GM18873 (cell line): Measurements from ENCODE around the gene IGHMBP2.
"Not testable (repeated sequence)": the region's sequence is repeated elsewhere in the genome, so short reads cannot be mapped to it uniquely, and the experiment has no call there.

Experiments used
- ATAC-seq: cut with Tn5 transposase; IDR thresholded peaks from one replicate; pipeline ENCODE4 v1.9.1; 2021; ENCODE audit warnings: mild to moderate bottlenecking, moderate library complexity, moderate number of reproducible peaks; ENCODE audit not compliant: unreplicated experiment, low FRiP score

Gene IGHMBP2

DNA sequence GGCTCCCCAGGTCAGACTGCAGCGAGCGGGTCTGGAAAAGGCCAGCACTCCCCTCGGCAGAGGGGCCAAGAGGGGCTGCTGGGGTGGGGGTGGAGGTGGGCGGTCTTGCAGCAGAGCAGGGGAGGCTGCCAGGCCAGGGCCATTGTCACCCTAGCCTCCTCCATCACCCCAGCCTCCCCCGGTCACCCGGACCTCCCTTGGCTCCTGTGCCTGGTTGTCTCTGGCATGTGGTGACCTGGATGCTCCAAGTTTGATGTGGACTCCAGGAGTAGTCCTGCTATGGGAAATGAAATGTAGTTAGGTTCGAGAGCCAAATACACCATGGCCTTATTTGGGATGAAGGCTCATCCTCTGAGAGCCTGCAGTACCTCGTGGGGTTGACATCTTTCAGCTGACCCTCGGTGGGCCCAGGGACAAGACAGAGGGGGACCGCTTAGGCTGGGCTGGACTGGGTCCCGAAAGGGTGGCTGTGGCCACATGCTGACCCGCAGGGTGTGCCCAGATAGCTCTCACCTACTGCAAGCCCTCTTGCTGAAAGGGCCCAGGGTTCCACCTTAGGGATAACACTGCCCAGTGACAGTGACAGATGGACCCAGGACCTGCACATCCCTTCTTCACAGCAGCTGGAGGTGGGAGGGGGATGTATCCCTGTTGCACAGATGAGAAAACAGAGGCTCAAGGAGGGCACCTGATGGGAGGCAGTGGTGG is 53.0 kb downstream of the IGHMBP2 start:
- no peak for ATAC-seq

- no peak for ATAC-seq
Observed at GRCh38 chr11:68958211-68958610, 54.5 kb downstream of the IGHMBP2 start.

DNA sequence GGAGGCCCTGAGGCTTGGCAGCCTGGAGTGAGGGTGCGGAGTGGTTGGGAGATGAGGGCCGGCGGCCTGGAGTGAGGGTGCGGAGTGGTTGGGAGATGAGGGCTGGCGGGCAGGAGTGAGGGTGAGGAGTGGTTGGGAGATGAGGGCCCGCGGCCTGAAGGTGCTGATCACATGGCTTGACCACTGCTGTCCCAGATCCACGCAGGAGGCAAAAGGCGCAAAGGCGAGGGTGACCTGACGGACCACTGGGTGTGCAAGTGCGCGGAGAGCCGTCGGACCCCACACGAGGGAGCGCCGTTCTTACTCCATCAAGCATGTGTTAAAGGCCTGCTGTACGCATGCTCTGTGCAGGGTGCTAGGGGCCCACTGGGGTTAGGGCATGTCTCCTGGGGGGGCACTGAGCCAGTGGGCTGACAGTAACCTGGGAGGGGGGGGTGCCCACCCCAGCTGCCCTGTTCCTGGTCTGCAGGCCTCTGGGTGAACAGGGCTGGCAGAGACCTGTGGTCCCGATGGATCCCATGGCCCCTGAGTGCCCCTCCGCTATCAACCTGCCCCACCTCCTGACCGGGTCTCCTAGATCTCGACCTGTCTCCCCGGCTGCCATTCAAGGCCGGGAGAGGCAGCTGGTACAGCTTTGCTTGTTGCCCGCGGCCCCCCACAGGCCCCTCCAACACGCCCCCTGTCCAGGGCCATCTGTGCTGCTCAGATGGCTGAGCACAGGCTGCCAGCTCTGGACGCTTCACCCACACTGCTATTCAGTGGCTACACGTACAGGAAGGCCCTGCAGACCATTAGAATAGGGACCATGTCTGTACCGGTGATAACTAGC is 56.0 kb downstream of the IGHMBP2 start:
- no peak for ATAC-seq

DNA sequence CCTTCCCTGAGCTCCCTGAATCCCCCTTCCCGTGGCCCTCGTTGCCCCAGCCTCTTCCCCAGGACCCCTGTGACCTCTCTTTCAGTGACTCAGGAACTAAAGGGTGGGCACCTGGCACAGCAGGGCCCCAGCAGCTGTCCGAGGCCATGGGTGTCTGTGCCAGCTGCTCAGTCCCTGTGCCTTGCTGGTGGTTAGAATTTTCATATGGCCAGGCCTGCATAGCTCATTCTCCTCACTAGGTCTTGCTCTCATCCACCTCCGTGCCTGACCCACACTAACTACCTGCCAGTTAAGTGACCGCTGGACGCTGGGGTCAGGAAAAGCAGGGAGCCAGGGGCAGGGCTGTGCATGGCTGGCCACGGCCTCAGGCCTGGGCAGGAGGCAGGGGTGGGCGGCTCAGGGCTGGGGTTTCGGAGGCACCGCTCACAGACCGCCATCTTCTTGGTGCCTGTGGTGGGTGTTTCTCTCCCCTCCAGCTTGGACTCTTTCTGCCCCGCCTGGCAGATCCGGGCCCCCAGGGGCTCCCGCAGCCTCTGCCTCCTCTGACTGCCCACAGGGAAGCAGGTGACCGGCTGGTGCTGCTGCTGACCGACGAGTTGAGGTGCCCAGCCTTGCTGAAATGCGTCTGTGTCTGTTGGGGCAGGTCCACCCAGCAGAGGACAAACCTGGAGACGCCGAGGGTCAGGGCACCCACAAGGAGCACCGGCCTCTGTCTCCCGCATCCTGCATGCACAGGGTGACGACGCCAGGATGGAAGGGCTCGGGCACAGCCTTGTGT is 56.8 kb downstream of the IGHMBP2 start:
- no peak for ATAC-seq

DNA sequence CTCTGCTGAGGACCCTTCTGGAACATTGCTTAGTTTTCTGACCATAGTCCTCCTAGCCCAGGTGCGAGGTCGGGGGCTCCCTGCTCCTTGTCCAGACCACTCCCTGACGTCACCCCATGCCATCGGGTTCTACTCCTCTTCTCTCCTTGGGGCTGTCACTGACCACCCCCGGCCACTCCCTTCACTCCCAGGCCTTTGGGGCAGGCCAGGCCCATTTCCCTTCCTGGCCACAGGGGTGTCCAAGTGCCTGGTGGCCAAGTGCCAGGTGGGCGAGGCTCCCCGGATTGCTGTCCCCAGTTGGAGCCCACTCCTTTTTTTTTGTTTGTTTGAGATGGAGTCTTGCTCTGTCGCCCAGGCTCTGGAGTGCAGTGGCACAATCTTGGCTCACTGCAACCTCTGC is 57.6 kb downstream of the IGHMBP2 start:
- ATAC-seq = no peak

DNA sequence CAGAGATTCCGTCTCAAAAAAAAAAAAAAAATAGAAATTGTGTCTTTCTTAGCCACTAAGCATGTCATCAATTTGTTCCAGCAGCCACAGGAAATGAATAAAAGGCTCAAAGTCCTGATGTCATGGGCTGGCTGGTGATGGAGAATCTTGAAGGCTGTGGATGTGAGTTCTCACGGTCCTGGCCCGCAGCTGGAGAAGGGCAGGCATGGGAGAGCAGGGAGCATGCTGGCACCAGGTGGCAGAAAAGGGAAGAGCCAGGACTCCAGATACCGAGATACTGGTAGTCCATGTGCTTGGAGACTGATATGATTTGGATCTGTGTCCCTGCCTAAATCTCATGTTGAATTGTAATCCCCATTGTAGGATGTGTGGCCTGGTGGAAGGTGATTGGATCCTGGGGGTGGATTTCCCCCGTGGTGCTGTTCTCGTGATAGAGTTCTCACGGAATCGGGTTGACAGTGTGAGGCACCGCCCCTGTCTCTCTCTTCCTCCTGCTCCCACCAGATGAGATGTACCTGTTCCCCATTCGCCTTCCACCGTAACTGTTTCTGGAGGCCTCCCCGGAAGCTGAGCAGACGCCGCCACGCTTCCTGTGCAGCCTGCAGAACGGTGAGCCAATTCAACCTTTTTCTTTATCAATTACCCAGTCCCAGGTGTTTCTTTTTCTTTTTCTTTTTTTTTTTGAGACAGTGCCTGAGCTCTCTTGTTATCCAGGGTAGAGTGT is 59.0 kb downstream of the IGHMBP2 start:
- no peak for ATAC-seq

- no peak for ATAC-seq
Observed at GRCh38 chr11:68963779-68964178, 60.1 kb downstream of the IGHMBP2 start.

DNA sequence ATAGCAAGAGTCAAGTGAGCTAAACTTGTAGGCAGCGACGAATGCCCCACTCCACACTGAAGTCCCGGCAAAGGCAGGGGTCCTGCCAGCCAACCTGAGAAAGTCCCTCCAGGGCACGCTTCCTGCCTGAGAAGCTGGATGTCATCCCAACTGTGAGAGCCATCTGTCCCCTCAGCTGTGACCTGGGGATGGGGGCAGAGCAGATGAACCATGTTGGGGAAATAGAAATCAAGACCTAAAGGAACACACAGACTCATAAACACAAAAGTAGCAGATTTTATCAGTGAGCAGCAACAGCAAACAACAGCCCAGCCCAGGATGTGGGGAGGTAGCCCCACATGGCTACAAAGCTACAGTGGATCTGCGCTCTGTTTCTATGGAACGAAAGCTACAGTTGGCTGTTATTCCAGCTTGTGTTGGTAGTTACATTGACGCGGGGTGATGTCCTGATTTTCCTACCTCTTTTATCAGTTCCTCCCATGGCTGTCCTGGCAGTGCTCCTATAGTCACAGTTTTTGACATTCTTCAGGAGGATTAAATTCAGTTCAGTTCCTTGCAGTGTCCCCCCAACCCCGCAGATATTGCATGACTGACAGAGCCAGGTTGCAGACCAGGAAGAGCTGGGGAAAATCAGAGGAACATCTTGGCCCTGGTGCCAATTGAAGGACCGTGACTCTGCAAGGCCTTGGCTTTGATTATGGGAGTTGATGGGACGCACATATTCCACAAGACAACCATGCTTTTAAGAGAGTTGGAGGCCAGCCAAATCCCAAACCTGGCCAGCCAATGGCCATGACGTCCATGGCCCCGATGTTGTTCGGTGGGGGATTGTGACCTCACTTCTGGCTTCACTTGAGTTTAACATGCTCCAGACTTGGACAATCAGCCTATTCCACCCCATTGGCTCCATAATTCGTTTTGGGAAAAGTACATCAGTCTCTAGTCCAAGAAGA is 62.5 kb downstream of the IGHMBP2 start:
- no peak for ATAC-seq

DNA sequence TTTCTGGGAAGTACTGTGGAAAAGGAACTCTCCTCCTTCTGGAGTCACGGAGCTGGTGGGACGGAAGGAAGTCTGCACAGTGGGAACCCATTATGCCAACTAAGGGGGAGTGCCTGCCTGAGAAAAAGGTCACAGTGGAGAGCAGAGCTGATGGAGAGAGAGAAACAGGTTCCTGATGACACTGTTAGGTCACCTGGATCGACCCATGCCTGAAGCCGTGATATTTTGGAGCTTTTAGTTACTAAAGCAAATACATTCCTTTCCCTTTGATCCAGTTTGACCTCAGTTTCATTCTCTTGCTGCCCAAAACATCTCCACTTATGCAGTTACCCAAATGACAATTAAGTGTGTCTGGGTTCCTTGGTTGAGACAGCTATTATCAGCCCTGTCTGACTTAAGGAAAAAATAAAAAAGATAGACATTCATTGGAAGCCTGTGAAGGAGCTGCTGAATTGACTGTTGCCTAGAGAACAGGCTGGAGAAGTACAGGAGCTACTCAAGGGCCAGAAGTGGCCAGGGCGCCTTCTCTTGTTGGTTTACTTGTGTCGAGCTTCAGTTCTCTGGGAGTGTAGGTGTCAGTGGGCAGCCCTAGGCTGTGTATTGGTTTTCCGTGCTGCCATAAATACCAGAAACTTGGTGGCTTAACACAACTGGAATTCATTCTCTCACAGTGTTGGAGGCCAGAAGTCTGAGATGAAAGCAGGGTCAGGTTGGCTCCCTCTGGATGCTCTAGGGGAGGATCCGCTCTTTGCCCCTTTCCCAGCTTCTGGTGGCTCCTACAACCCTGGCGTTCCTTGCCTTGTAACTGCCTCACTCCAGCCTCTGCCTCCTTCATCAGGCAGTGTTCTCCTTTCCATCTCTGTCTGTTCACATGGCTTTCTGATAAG is 63.4 kb downstream of the IGHMBP2 start:
- no peak for ATAC-seq

DNA sequence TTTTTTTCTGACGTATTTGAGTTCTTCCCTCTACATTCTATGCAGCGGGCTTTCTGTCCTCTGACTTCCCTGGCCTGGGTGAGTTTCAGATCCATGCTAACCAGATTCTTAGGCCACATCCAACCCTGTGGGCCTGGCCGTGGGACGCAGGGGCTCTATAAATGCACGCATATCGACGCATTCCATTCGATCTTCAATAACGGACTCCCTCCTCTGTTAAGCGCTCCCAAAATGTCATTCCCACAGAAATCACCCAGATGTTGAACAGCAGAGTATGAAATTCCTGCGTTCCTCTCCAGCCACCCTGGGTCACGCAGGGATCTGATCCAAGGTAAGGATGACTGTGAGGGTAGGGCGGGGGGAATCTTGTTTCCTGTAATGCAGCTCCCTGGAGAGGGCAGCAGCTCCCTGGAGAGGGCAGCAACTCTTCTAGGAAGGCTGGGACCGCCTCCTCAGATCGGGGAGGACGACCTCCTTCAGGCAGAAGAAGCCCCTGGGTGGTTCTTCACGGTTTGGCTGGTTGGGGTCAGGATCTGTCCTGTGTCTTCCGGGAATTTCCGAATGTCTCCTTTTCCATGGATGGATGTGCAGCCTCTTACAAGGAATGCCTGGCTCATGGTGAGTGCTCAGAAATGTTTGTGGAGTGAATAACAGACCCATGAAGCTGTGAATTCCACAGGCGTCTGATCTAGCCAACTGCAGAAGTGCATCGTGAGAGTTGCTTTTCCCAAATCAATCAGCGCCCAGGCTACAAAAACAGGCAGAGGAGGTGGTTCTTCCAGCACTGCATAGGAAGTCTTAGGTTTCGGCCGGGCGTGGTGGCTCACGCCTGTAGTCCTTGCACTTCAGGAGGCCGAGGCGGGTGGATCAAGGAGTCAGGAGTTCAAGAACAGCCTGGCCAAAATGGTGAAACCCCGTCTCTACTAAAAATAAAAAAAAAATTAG is 64.9 kb downstream of the IGHMBP2 start:
- no peak for ATAC-seq

DNA sequence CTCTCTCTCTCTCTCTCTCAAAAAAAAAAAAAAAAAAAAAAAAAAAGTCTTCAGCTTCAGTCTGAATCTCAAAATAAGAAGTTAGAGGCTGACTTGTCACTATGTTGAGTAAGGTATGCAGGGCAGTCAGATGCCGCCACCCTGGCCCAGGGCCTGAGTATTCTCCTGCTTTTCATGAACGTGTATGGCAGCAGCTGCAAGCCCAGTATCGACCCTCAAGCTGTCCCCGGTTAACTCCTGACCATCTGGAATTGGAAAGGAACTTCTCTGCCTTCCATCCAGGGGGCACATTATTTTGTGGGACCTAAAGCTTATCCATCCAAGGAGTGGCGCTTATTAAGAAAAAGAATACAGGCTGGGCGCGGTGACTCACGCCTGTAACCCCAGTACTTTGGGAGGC is 65.7 kb downstream of the IGHMBP2 start:
- no peak for ATAC-seq

DNA sequence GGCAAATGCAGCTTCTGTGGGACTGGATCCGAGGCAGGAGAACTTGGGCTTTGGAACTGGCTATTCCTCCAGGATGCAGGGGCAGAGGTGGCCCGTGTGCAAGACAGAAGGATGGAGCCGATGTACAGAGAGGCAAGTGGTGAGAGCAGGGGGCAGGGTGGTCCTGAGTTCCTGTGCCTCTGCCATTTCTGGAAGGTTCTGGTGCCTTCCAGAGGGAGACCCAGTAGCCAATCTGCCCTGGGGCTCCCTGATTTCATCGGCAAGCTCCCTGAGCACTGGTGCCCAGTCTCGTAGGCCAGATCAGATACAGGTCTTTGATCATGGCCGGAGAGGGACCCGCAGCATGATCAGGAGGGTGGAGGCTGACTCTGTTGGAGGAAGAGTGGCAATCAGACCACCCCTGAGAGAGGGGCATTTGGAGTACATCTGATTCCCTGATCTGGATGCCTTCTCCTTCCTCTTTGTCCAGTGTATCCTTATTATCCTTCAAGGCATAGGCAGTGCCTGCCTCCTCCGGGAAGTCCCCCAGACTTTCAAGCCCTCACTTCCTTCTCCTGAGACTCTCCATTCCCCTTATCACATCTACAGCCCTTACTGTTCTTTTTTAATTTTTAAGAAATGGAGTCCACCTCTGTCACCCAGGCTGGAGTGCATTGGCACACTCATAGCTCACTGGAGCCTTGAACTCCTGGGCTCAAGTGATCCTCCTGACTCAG is 67.4 kb downstream of the IGHMBP2 start:
- no peak for ATAC-seq

GRCh38 chr11:68973219-68973618 is 69.5 kb downstream of the IGHMBP2 start:
- ATAC-seq = no peak

DNA sequence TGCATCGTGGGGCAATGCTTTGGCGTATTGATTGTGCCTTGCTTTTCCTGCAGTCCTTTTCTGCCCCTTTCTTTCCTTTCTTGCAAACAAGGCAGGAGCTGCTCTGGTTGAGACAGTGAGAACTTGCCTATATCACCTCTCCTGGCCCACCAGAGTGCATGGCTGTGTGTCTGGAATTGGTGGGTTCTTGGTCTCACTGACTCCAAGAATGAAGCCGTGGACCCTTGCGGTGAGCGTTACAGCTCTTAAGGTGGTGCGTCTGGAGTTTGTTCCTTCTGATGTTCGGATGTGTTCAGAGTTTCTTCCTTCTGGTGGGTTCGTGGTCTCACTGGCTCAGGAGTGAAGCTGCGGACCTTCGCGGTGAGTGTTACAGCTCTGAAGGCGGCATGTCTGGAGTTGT is 70.0 kb downstream of the IGHMBP2 start:
- not testable (repeated sequence) for ATAC-seq

DNA sequence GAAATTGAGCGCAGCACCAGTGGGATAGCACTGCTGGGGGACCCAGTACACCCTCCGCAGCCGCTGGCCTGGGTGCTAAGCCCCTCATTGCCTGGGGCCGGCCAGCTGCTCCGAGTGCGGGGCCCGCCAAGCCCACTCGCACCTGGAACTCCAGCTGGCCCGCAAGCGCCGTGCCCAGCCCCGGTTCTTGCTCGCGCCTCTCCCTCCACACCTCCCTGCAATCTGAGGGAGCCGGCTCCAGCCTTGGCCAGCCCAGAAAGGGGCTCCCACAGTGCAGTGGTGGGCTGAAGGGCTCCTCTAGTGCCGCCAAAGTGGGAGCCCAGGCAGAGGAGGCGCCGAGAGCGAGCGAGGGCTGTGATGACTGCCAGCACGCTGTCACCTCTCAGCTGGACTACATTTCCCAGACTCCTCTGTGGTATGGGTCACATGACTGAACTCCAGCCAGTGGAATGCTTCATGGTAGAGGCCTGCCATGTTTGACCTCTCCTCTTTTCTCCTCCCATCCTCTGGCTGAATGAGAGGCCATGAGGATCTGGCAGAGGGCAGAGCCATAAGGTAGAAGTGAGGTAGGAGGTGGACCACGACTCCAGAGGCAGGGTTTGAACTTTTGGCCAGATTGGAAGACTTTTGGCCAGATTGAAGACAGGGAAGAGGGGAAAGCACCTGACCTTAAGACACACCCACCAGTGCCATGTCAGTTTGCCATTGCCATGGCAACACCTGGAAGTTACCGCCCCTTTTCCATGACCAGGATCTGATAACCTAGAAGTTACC is 70.9 kb downstream of the IGHMBP2 start:
- ATAC-seq = no peak

DNA sequence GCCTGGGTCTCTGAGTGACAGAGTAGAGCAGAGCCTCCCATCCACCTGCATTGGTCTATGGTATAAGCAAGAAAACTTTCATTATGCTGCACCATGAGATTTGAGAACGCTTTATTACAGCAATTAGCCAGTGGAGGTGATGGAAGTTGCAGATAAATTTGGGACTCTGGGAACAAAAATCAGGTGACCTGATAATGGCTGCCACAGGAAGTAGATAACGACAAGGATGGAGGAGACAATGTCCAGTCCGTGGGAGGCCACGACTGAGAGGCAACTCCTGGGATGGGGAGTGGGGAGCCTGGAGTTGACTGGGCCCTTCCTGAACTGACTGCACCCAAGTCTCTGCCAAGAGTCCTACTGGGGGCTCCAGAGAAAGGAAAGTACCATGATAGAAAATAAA is 72.4 kb downstream of the IGHMBP2 start:
- no peak for ATAC-seq
